ENCODE measurements around the gene MCC.

MCC gene

GRCh38 chr5:113278976-113279375 lies 209.3 kb downstream of the MCC start:
- Histone ChIP-seq H3K27ac (ENCODE audit: low read depth, low read length) (no peak overlapping the region), H2AFZ (ENCODE audit: low read depth, low read length, severe bottlenecking) (no peak overlapping the region), H3K36me3 (ENCODE audit: low read length) (no peaks in the 10 kb centered on the region), H3K79me2 (ENCODE audit: insufficient read depth, low read length) (no peaks in the 10 kb centered on the region), H3F3A (ENCODE audit: insufficient read depth) (no peaks in the 10 kb centered on the region), H3K9me3 (ENCODE audit: insufficient read depth, low read length) (no peaks in the 10 kb centered on the region), H3K9me2 (replicated peaks; ENCODE audit: insufficient read depth, low read length) (no peaks in the 10 kb centered on the region), H3K4me3 (ENCODE audit: insufficient read depth, low read length, poor library complexity, severe bottlenecking) (no peak overlapping the region), H3K4me2 (ENCODE audit: low read depth, low read length, poor library complexity, severe bottlenecking) (no peak overlapping the region), H3K9ac (ENCODE audit: low read length) (no peak overlapping the region), H3K27me3 (ENCODE audit: low read length) (no peaks in the 10 kb centered on the region), H4K20me1 (ENCODE audit: low read depth, low read length) (no peaks in the 10 kb centered on the region)
- TF ChIP-seq CTCF (IDR thresholded peaks at IDR 0.05; ENCODE audit: insufficient read depth, low read length, poor library complexity, severe bottlenecking) (no peak), EZH2phosphoT487 (conservative IDR thresholded peaks at IDR 0.05; ENCODE audit: low read length) (no peak)

GRCh38 chr5:113276493-113276892 lies 211.8 kb downstream of the MCC start:
- Histone ChIP-seq H3K9me3 (ENCODE audit: insufficient read depth, low read length) (no peaks in the 10 kb centered on the region), H3K36me3 (ENCODE audit: low read length) (no peaks in the 10 kb centered on the region), H3K4me3 (ENCODE audit: insufficient read depth, low read length, poor library complexity, severe bottlenecking) (no peak overlapping the region)

GRCh38 chr5:113276001-113276400 lies 212.3 kb downstream of the MCC start:
- TF ChIP-seq CTCF (IDR thresholded peaks at IDR 0.05; ENCODE audit: insufficient read depth, low read length, poor library complexity, severe bottlenecking) (no peak), EZH2phosphoT487 (conservative IDR thresholded peaks at IDR 0.05; ENCODE audit: low read length) (no peak)
- no peak overlapping the region for H3K27ac ChIP-seq (ENCODE audit: low read depth, low read length)

More at GRCh38 chr5:113276493-113276892, 211.8 kb downstream of the MCC start:
- no peaks in the 10 kb centered on the region for H3K27me3 ChIP-seq (ENCODE audit: low read length)
- H2AFZ ChIP-seq (ENCODE audit: low read depth, low read length, severe bottlenecking): no peak overlapping the region
- no peaks in the 10 kb centered on the region for H3F3A ChIP-seq (ENCODE audit: insufficient read depth)
- H3K4me2 ChIP-seq (ENCODE audit: low read depth, low read length, poor library complexity, severe bottlenecking): no peak overlapping the region
- TF ChIP-seq CTCF (IDR thresholded peaks at IDR 0.05; ENCODE audit: insufficient read depth, low read length, poor library complexity, severe bottlenecking): no peak
- TF ChIP-seq EZH2phosphoT487 (conservative IDR thresholded peaks at IDR 0.05; ENCODE audit: low read length): no peak
- no peaks in the 10 kb centered on the region for H4K20me1 ChIP-seq (ENCODE audit: low read depth, low read length)
- H3K9me2 ChIP-seq (replicated peaks; ENCODE audit: insufficient read depth, low read length): no peaks in the 10 kb centered on the region
- H3K27ac ChIP-seq (ENCODE audit: low read depth, low read length): no peak overlapping the region
- no peak overlapping the region for H3K9ac ChIP-seq (ENCODE audit: low read length)
- H3K79me2 ChIP-seq (ENCODE audit: insufficient read depth, low read length): no peaks in the 10 kb centered on the region

More at GRCh38 chr5:113276001-113276400, 212.3 kb downstream of the MCC start:
- H3K9me2 ChIP-seq (replicated peaks; ENCODE audit: insufficient read depth, low read length): no peaks in the 10 kb centered on the region
- H3K4me3 ChIP-seq (ENCODE audit: insufficient read depth, low read length, poor library complexity, severe bottlenecking): no peak overlapping the region
- H3K27me3 ChIP-seq (ENCODE audit: low read length): no peaks in the 10 kb centered on the region
- H3K4me2 ChIP-seq (ENCODE audit: low read depth, low read length, poor library complexity, severe bottlenecking): no peak overlapping the region
- no peaks in the 10 kb centered on the region for H3F3A ChIP-seq (ENCODE audit: insufficient read depth)
- no peaks in the 10 kb centered on the region for H4K20me1 ChIP-seq (ENCODE audit: low read depth, low read length)
- no peak overlapping the region for H3K9ac ChIP-seq (ENCODE audit: low read length)
- no peaks in the 10 kb centered on the region for H3K36me3 ChIP-seq (ENCODE audit: low read length)
- H3K9me3 ChIP-seq (ENCODE audit: insufficient read depth, low read length): no peaks in the 10 kb centered on the region
- H2AFZ ChIP-seq (ENCODE audit: low read depth, low read length, severe bottlenecking): no peak overlapping the region
- no peaks in the 10 kb centered on the region for H3K79me2 ChIP-seq (ENCODE audit: insufficient read depth, low read length)
